ENCODE results near the gene PTPRT.

Gene PTPRT

GRCh38 chr20:42401613-42402012 is 788.1 kb downstream of the PTPRT start:
- no peaks in the 10 kb centered on the region for H3K27me3 ChIP-seq (ENCODE audit: control insufficient read depth, insufficient read depth, low read length)
- no peak overlapping the region for H3K9ac ChIP-seq (ENCODE audit: low read depth, low read length)
- H3K36me3 ChIP-seq (ENCODE audit: control insufficient read depth, insufficient read depth, low read length) = no peaks in the 10 kb centered on the region
- H3K4me3 ChIP-seq (ENCODE audit: low read depth, low read length) = no peak overlapping the region
- H3K27ac ChIP-seq (ENCODE audit: low read depth, low read length) = no peak overlapping the region
- no peaks in the 10 kb centered on the region for H3K9me3 ChIP-seq (ENCODE audit: control insufficient read depth, insufficient read depth, low read length)
- H3K4me1 ChIP-seq (ENCODE audit: control insufficient read depth, insufficient read depth, low read length) = peaks cover 9% of the 10 kb centered on the region

- Histone ChIP-seq H3K9ac (ENCODE audit: low read depth, low read length) (no peak overlapping the region), H3K9me3 (ENCODE audit: control insufficient read depth, insufficient read depth, low read length) (no peaks in the 10 kb centered on the region), H3K4me3 (ENCODE audit: low read depth, low read length) (no peak overlapping the region), H3K36me3 (ENCODE audit: control insufficient read depth, insufficient read depth, low read length) (no peaks in the 10 kb centered on the region), H3K4me1 (ENCODE audit: control insufficient read depth, insufficient read depth, low read length) (peaks cover 9% of the 10 kb centered on the region), H3K27ac (ENCODE audit: low read depth, low read length) (no peak overlapping the region), H3K27me3 (ENCODE audit: control insufficient read depth, insufficient read depth, low read length) (no peaks in the 10 kb centered on the region)
Measured at GRCh38 chr20:42399802-42400201, 789.9 kb downstream of the PTPRT start.

GRCh38 chr20:42392442-42392841 is 797.3 kb downstream of the PTPRT start:
- Histone ChIP-seq H3K4me1 (ENCODE audit: control insufficient read depth, insufficient read depth, low read length) (peaks cover 22% of the 10 kb centered on the region), H3K9me3 (ENCODE audit: control insufficient read depth, insufficient read depth, low read length) (no peaks in the 10 kb centered on the region), H3K27me3 (ENCODE audit: control insufficient read depth, insufficient read depth, low read length) (no peaks in the 10 kb centered on the region)

GRCh38 chr20:42391807-42392206 is 797.9 kb downstream of the PTPRT start:
- H3K9ac ChIP-seq (ENCODE audit: low read depth, low read length) = no peak overlapping the region
- no peaks in the 10 kb centered on the region for H3K27me3 ChIP-seq (ENCODE audit: control insufficient read depth, insufficient read depth, low read length)
- no peak overlapping the region for H3K4me3 ChIP-seq (ENCODE audit: low read depth, low read length)
- no peak overlapping the region for H3K27ac ChIP-seq (ENCODE audit: low read depth, low read length)
- peaks cover 22% of the 10 kb centered on the region for H3K4me1 ChIP-seq (ENCODE audit: control insufficient read depth, insufficient read depth, low read length)
- no peaks in the 10 kb centered on the region for H3K9me3 ChIP-seq (ENCODE audit: control insufficient read depth, insufficient read depth, low read length)
- H3K36me3 ChIP-seq (ENCODE audit: control insufficient read depth, insufficient read depth, low read length) = no peaks in the 10 kb centered on the region

More at GRCh38 chr20:42392442-42392841, 797.3 kb downstream of the PTPRT start:
- peak overlapping the region; percentile 58 for H3K27ac ChIP-seq (ENCODE audit: low read depth, low read length)
- H3K4me3 ChIP-seq (ENCODE audit: low read depth, low read length) = 0 out of 2 replicates have a peak overlapping the region, but pooled peaks have one; percentile 13
- H3K9ac ChIP-seq (ENCODE audit: low read depth, low read length) = no peak overlapping the region
- H3K36me3 ChIP-seq (ENCODE audit: control insufficient read depth, insufficient read depth, low read length) = no peaks in the 10 kb centered on the region

- H3K9me3 ChIP-seq (ENCODE audit: control insufficient read depth, insufficient read depth, low read length) = no peaks in the 10 kb centered on the region
- H3K4me1 ChIP-seq (ENCODE audit: control insufficient read depth, insufficient read depth, low read length) = no peaks in the 10 kb centered on the region
- H3K9ac ChIP-seq (ENCODE audit: low read depth, low read length) = no peak overlapping the region
- no peak overlapping the region for H3K4me3 ChIP-seq (ENCODE audit: low read depth, low read length)
- H3K27me3 ChIP-seq (ENCODE audit: control insufficient read depth, insufficient read depth, low read length) = no peaks in the 10 kb centered on the region
- no peaks in the 10 kb centered on the region for H3K36me3 ChIP-seq (ENCODE audit: control insufficient read depth, insufficient read depth, low read length)
- H3K27ac ChIP-seq (ENCODE audit: low read depth, low read length) = no peak overlapping the region
Measured at GRCh38 chr20:42380287-42380686, 809.4 kb downstream of the PTPRT start.

GRCh38 chr20:42379385-42379784 is 810.3 kb downstream of the PTPRT start:
- no peak overlapping the region for H3K27ac ChIP-seq (ENCODE audit: low read depth, low read length)
- no peaks in the 10 kb centered on the region for H3K36me3 ChIP-seq (ENCODE audit: control insufficient read depth, insufficient read depth, low read length)

GRCh38 chr20:42378826-42379225 is 810.9 kb downstream of the PTPRT start:
- no peaks in the 10 kb centered on the region for H3K36me3 ChIP-seq (ENCODE audit: control insufficient read depth, insufficient read depth, low read length)
- H3K4me3 ChIP-seq (ENCODE audit: low read depth, low read length) = no peak overlapping the region
- H3K27me3 ChIP-seq (ENCODE audit: control insufficient read depth, insufficient read depth, low read length) = no peaks in the 10 kb centered on the region
- no peaks in the 10 kb centered on the region for H3K9me3 ChIP-seq (ENCODE audit: control insufficient read depth, insufficient read depth, low read length)
- H3K27ac ChIP-seq (ENCODE audit: low read depth, low read length) = no peak overlapping the region
- no peaks in the 10 kb centered on the region for H3K4me1 ChIP-seq (ENCODE audit: control insufficient read depth, insufficient read depth, low read length)
- H3K9ac ChIP-seq (ENCODE audit: low read depth, low read length) = no peak overlapping the region

More at GRCh38 chr20:42379385-42379784, 810.3 kb downstream of the PTPRT start:
- Histone ChIP-seq H3K9ac (ENCODE audit: low read depth, low read length) (no peak overlapping the region), H3K27me3 (ENCODE audit: control insufficient read depth, insufficient read depth, low read length) (no peaks in the 10 kb centered on the region), H3K4me3 (ENCODE audit: low read depth, low read length) (no peak overlapping the region), H3K9me3 (ENCODE audit: control insufficient read depth, insufficient read depth, low read length) (no peaks in the 10 kb centered on the region), H3K4me1 (ENCODE audit: control insufficient read depth, insufficient read depth, low read length) (no peaks in the 10 kb centered on the region)

GRCh38 chr20:42376131-42376530 is 813.6 kb downstream of the PTPRT start:
- Histone ChIP-seq H3K9ac (ENCODE audit: low read depth, low read length) (no peak overlapping the region), H3K9me3 (ENCODE audit: control insufficient read depth, insufficient read depth, low read length) (no peaks in the 10 kb centered on the region), H3K27ac (ENCODE audit: low read depth, low read length) (no peak overlapping the region), H3K4me1 (ENCODE audit: control insufficient read depth, insufficient read depth, low read length) (no peaks in the 10 kb centered on the region), H3K27me3 (ENCODE audit: control insufficient read depth, insufficient read depth, low read length) (no peaks in the 10 kb centered on the region), H3K36me3 (ENCODE audit: control insufficient read depth, insufficient read depth, low read length) (no peaks in the 10 kb centered on the region), H3K4me3 (ENCODE audit: low read depth, low read length) (no peak overlapping the region)

- H3K27ac ChIP-seq (ENCODE audit: low read depth, low read length) = no peak overlapping the region
- H3K4me3 ChIP-seq (ENCODE audit: low read depth, low read length) = no peak overlapping the region
- H3K4me1 ChIP-seq (ENCODE audit: control insufficient read depth, insufficient read depth, low read length) = no peaks in the 10 kb centered on the region
- no peaks in the 10 kb centered on the region for H3K27me3 ChIP-seq (ENCODE audit: control insufficient read depth, insufficient read depth, low read length)
- H3K36me3 ChIP-seq (ENCODE audit: control insufficient read depth, insufficient read depth, low read length) = no peaks in the 10 kb centered on the region
- H3K9ac ChIP-seq (ENCODE audit: low read depth, low read length) = no peak overlapping the region
- no peaks in the 10 kb centered on the region for H3K9me3 ChIP-seq (ENCODE audit: control insufficient read depth, insufficient read depth, low read length)
Measured at GRCh38 chr20:42373049-42373448, 816.7 kb downstream of the PTPRT start.

- Histone ChIP-seq H3K36me3 (ENCODE audit: control insufficient read depth, insufficient read depth, low read length) (no peaks in the 10 kb centered on the region), H3K4me3 (ENCODE audit: low read depth, low read length) (no peak overlapping the region), H3K9ac (ENCODE audit: low read depth, low read length) (no peak overlapping the region), H3K27me3 (ENCODE audit: control insufficient read depth, insufficient read depth, low read length) (no peaks in the 10 kb centered on the region), H3K4me1 (ENCODE audit: control insufficient read depth, insufficient read depth, low read length) (no peaks in the 10 kb centered on the region), H3K9me3 (ENCODE audit: control insufficient read depth, insufficient read depth, low read length) (no peaks in the 10 kb centered on the region), H3K27ac (ENCODE audit: low read depth, low read length) (no peak overlapping the region)
Measured at GRCh38 chr20:42370075-42370474, 819.6 kb downstream of the PTPRT start.

- H3K27ac ChIP-seq (ENCODE audit: low read depth, low read length) = no peak overlapping the region
- no peaks in the 10 kb centered on the region for H3K4me1 ChIP-seq (ENCODE audit: control insufficient read depth, insufficient read depth, low read length)
- no peaks in the 10 kb centered on the region for H3K9me3 ChIP-seq (ENCODE audit: control insufficient read depth, insufficient read depth, low read length)
- H3K36me3 ChIP-seq (ENCODE audit: control insufficient read depth, insufficient read depth, low read length) = no peaks in the 10 kb centered on the region
- H3K9ac ChIP-seq (ENCODE audit: low read depth, low read length) = no peak overlapping the region
- H3K27me3 ChIP-seq (ENCODE audit: control insufficient read depth, insufficient read depth, low read length) = no peaks in the 10 kb centered on the region
- no peak overlapping the region for H3K4me3 ChIP-seq (ENCODE audit: low read depth, low read length)
Measured at GRCh38 chr20:42368910-42369309, 820.8 kb downstream of the PTPRT start.

- Histone ChIP-seq H3K4me3 (ENCODE audit: low read depth, low read length) (no peak overlapping the region), H3K4me1 (ENCODE audit: control insufficient read depth, insufficient read depth, low read length) (no peaks in the 10 kb centered on the region), H3K9me3 (ENCODE audit: control insufficient read depth, insufficient read depth, low read length) (no peaks in the 10 kb centered on the region), H3K27ac (ENCODE audit: low read depth, low read length) (no peak overlapping the region), H3K36me3 (ENCODE audit: control insufficient read depth, insufficient read depth, low read length) (no peaks in the 10 kb centered on the region), H3K27me3 (ENCODE audit: control insufficient read depth, insufficient read depth, low read length) (no peaks in the 10 kb centered on the region), H3K9ac (ENCODE audit: low read depth, low read length) (no peak overlapping the region)
Measured at GRCh38 chr20:42366626-42367025, 823.1 kb downstream of the PTPRT start.

All from HUES48 (cell line).